Renal pelvis (tissue), 4 donors: ENCODE measurements around the gene PLCH2. TPM values are rescaled to one million over a fixed set of nuclear protein-coding genes. Genes with fewer than 3 reads are reported as not detected.
A peak's percentile ranks its signal among the peaks of the same experiment; 100 is the strongest.

Experiments used
- DNase-seq: peaks from one replicate; pipeline ENCODE4 v3.0.0-alpha.2; 2013
- polyA plus RNA-seq, 3 donors: library from polyadenylated mRNA; unstranded; fragments of 120-200 nt; gene quantifications; one replicate each; pipeline ENCODE4 v1.2.1, GENCODE V29; 2013; ENCODE audit not compliant: insufficient read length in 3 of 3

The PLCH2 gene
- polyA plus RNA-seq, 3 donors: 1.5 to 1.8 (median 1.7) TPM

DNA sequence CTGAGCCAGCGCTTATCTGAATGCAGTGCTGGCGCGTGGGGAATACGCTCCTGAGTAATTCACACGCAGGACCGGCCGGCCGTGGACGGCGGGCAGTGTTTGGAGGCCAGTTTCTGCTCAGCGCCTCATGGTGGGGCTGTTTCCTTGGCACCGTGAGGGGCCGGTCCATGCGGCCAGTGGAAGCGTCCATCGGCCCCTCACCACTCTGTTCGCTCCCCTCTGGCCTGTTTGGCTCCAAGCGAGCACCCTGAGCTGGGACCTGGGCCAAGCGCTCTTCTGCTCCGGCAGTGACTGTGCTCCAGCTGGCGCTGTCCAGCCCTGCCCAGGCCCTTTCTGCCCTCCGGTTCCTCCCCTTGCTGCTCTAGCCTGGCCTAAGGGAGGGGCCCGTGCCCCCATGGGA is 16.3 kb upstream of the PLCH2 start:
- DNase-seq: no peak

DNA sequence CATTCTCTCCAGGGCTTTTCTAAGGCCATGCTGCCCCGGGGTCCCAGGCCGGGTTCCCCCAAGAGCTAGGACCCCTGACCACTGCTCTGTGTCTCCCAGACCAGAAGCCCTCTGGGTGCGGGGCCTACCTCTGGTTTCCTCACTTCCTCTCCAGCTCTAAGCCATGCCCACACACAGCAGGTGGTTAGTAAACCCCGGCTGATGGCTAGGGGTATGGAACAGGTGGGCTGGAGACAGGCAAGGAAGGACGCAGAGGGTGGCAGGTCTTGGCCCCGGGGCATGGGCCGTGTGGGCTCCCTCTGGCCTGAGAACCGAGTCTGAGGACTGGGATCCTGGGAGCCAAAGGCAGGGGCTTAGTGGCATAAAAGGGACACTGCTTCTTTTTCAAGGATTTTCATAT is 15.9 kb upstream of the PLCH2 start:
- DNase-seq: no peak

DNA sequence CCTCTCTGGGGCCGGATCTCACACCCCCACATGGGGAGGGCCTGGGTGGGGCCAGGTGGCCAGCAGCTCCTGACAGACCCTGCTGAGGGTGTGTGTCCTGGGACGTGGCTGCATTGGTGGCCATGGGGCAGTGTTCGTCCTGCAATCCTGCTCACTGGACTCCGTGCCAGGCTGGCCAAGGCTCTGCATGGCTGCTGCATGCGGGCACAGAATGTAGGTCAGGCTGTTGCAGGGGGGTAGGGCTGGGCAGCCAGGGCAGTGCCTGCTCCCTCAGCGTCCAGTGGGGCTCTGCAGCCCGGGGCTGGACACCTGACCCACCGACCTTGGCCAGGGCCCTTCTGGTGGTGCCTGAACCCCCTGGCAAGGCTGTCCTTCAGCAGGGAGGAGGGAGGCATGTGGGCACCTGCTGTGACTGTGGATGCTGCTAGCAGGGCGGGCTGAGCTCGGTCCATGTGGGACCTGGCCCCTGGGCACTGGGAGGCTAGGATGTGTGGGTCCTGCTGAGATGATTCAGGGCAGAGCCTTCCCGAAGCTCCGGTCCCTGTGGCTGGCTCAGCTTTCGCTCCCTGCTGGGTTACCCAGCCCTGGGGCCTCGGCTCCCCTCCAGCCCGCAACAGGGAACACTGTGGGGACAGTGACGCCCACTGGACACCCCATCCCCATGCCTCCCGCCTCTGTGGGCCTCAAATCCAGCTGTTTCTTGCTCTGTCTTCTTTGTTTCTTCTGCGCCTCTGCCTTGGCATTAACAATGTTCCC is 14.9 kb upstream of the PLCH2 start:
- no peak for DNase-seq

DNA sequence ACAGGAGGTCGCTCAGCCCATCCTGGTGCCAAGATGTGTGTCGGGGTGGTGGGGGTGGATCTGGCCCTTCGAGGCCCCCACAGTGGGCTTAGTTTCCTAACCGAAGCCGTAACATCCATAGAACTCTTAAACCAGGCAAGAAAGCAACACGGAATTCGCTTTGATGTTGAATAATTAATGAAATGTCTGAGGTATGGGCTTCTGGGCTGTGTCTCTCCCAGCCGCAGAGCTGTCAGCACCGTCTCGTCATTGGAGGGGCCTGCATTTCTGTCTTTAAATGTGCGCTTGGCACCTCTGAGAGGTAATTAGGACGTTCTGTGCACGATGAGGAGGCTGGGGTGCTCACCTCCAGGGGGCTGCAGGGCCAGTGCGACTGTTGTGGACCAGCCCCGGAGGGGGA is 13.3 kb upstream of the PLCH2 start:
- no peak for DNase-seq

DNA sequence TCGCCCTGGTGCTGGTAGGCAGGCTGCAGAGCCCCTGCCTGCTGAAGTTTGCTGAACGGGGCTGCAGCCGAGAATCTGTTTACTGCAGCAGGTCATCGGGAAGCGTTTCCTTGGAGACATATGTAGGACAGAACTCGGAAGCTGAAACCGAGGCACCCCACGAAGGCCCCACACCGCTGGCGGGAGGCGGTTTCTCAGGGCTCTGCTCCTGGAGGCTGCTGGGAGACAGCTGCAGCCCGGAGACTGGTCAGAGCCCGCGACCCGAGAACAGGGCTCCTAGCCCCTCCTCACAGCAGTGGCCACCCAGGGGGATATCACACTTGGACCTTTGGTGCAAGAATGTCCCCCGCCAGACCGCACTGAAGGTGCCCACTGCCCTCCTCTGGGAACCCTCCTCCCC is 12.7 kb upstream of the PLCH2 start:
- DNase-seq: no peak

DNA sequence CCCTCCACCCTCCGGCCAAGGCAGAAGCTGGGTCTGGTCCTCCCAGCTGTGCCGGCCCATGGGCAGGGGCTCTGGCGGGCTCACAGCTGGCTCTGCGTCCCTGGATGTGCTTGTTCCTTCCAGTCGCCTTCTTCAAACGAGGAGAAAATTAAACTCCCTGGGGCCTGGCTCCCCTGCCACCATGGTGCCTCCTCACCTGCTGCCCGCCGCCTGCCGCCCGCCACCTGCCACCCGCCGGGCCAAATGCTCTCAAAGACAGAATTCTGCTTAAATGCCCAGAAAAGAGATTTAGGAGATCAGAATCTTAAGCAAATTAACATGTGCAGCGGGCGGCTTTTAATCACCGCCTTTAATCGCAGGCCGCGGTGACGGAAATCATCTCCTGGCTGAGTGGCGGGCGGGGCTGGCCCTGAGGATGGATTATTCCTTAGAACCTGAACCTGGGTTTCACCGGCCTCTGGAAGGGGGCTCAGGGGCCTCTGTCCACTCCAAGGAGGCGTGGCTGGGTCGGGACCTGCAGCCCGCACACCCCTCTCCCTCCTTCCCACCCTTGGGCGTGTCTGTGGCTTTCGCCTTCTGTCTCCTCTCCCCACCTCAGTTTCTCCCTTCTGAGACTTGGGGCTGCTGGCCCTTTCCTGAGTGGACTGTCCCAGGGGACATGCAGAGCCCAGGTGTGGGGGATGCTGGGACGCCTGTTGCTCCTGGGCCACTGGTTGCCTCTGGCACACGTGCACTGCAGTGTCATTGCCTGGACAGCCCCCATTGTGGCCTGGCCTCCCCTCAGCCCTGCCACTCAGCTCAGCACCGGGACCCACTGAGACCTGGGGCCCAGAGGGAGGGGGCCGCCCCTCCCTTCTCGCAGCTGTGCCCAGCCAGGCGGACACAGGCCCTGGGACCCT is 10.5 kb upstream of the PLCH2 start:
- DNase-seq: no peak

DNA sequence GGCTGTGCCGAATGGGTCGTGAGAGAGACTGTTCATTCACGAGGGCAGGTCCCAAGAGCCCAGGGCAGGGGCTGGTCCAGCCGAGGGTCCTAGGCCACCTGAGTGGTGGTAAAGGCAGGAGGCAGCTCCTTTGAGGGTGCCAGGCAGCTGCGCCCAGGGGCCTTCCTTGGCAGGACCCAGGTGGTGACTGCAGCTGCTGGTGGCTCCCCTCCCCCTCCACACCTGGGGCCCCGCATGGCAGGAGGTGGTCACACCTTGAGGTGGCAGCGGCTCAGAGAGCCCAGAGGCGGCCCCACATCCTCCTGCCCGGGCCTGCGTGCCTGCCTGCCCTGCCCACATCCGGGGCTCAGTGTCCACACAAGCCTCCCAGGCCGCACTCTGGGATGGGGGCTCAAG is 9.8 kb upstream of the PLCH2 start:
- no peak for DNase-seq

DNA sequence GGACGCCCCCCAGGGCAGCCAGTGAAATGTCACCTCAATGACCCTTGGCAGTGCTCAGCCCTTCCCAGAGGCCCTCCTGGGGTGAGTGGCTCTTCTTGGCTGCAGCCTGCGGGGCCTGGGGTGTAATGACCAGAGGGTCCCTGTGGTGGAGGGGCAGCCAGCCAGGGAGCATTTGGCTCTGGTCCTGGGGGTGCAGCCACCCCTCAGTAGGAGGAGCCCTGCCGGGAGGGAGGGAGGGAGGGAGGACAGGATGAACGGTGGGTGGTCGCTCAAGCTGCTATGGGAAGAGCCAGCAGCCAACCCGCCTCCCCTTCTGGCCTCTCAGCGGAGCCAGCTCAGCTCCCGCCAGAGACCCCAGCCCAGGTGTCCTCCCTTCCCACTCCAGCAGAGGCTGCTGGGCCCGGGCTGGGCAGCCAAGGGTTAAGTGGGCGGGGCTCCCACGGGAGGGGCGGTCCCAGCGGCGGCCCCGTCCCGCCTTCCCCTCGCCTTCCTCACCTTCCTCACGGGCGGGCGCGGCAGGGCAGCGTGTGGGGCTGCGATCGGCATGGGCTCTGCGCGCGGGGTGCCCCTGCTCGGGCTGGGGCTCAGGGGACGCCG is 9.0 kb upstream of the PLCH2 start:
- no peak for DNase-seq

DNA sequence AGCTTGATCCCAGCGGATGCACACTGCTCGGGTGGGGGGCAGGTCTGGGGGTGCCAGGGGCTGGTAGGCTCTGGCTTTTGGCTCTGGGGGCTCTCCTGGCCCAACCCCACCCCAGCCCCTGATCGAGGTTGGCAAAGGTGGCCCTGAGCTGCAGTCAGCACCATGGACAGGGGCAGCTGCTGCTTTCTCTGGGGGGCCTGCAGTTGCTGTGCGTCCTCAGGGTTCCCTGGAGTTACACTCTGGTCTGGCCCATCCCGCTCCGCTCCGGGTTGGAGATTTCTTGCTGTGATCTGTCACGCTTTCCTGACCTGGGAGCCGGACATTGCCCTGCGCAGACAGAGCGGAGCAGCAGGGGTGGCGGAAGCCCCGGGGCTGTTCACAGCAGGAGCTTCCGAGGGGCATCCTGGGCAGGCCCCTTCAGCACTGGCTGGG is 8.0 kb upstream of the PLCH2 start:
- peak; percentile 75 for DNase-seq

DNA sequence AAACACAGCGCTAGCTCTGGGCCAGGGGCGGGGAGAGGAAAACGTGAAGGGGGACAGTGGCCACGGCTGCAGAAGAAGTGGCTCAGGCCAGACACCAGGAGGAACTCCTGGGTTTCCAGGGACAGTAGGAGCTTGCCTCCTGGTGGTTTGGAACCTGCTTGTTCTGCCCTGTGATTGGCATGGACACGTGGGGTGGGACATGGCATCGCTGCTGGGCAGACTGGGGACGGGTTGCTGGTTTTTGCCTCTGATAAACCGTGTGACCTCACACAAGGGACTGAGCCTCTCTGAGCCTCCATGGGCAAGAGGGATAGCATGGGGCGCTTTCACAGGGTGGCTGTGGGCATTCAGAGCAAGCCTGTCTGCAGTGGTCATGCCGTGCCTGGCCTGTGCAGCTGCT is 7.5 kb upstream of the PLCH2 start:
- no peak for DNase-seq

DNA sequence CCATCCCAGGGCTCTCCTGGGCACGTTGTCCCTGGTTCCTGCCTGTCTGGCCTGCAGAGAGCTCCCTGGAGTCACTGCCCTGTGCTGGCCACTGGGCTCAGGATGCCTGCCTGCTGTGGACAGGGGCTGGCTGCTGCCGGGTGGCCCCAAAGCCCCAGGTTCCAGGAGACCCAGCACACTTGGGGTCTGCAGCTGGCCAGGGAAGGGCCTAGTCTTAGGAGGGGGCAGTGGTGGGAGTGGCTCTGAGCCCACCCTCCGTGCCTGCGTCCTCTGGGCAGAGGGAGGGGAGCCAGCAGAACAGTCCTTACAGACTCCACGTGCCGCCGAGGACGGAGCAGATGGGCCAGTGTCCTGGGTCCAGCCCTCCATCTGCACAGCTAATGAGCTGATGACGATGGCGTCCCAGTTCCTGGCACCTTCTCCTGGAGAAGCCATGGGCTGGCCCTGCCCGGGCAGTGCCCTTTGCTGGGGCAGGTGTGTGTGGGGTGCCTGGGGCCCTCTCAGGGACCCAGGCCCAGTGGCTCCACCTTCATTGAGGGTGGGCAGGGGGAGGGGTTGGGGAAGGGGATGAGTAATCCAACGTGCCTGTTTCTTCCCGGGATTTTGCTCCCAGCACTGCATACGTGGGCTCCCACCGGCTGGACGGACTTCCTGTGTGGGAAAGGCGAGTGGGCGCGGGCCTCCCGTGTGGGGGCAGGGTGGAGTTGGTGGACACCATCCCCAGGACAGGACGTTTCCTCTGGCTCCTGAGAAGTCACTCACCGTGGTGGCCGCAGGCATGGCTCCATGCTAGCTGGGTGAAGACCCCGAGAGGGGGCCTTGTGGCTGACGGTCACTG is 6.8 kb upstream of the PLCH2 start:
- DNase-seq: no peak

DNA sequence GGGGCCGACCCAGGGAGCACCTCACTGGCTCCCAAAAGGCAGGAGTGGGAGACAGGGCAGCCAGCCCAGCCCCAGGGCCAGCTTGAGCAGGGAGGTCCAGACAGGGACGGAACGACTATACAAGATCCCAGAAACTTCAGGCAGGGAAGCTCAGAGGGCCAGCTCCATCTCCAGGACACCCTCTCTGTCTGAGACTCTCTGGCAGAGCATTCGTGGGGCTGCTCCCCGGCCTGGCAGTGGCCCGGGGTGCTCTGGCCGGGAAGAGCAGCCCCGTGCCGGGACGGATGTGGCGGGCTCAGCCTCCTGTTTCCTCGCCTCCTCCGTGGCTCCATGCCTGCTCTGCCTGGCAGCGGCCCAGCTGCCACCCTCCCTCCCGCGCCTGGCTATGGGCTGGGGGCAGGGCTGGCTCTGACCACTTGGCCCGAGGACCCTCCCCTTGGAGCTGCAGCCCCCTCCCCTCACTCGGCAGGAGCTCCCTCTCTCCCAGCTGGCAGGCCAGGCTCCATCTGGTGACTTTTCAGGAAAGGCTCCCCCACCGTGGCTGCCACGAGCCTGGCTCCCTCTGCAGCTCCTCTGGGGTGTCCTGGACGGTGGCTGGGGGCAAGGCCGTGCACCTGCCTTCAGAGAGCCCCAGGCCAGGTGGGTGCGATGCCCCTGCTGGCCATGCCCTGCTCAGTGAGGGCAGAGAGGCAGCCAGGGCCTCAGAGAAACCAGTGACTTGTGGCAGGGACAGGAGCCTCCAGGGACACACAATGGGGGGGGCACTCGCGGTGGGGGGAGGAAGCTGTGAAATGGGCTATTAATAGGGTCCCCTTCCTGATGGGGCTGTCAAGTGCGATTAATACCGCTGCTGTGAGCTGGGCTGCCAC is 5.6 kb upstream of the PLCH2 start:
- DNase-seq: no peak

DNA sequence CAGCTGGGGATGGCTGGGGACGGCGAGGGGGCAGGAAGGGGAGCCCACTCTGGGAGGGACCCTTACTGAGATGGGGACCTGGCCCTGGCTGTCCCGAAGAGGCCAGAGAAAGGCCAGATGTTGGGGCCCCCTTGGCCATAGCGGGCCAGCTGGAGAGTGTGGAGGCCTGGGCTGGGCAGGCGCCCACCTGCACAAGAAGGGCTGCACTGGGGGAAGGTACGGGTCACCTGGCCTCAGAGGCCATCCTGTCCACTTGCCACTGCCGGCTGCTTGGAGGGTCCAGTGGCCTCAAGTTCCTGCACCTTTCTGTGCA is 5.0 kb upstream of the PLCH2 start:
- no peak for DNase-seq

DNA sequence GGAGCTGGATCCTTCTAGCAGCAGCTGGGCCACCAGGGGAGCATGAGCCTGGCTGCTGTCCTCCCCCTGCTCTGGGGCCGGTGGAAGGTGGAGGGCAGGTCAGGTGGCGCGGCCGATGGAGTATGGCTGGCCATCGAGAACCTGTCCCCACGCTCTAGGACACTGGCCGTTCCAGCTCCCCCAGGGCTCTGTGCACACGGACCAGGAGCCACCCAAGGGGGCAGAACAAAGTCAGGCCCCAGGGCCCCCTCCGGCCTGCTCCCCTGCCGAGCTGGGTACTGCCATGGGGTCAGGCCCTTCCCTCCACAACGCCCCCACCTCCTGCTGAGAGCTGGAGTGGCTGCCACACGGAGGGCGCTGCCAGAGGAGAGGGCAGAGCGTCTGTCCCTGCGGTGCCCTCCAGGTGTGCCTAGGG is 4.5 kb upstream of the PLCH2 start:
- DNase-seq: no peak

DNA sequence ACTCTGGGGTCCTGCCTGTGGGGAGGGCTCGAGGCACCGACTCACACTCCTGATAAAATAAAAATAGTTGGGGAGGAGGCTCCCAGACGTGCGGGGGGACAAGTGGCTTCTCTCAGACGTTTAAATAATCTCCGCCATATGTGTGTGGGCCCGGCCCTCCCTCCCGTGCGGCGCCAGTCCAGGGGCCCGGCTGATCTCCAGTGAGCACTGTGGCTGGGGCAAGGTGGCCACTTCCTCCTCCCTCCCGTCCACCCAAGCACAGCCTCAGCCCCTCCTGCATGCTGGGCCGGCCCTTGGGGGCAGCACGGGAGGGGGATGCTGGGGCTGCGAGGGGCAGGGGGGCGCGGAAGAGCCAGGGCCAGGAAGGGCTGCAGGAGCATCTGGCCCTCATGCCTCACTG is 4.0 kb upstream of the PLCH2 start:
- no peak for DNase-seq

DNA sequence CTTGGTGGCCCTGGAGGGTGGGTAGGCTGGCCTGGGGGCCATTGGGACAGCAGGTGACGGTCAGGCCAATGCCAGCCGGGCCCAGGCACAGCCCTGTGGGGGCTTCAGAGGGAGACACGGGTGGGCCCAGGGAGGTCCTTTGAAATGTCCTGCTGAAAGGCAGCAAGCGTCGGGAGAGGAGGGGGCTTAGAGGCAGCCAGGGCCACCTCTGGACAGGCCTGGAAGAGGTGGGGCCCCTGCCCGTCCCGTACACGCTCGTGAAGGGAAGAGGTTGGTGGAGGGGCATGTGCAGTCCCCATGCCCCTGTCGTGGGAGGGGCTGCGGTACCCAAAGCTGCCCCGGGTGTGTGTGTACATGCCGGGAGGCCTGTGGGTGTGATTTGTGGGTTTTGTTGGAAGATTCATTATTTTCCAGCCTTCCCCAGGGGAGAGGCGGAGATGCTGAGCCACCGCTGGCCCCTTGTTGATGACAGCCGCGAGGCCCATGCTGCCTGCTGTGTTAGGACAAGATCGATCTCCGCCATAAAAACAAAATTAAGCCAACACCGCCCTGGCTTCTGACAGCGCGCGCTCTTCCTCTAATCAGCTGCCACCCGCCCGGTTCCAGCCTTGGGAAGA is 3.4 kb upstream of the PLCH2 start:
- DNase-seq: no peak

DNA sequence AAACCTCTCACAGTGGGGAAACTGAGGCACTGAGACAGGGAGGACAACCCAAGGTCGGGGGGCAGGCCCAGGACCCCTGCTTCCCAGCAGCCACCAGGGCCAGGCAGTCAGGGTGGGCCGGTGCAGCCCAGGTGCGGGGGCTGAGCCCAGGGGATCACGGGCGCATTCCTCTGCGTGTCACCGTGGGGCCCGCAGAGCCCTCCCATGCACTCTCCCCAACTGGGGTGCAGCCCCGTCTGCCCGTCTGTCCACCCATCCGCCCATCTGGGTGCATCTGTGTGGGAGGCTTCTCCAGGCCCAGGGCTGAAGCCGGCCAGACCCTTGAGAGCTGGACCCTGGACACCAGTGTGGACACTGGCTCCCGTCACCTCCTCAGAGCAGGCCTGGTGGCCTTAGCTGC is 2.9 kb upstream of the PLCH2 start:
- no peak for DNase-seq

DNA sequence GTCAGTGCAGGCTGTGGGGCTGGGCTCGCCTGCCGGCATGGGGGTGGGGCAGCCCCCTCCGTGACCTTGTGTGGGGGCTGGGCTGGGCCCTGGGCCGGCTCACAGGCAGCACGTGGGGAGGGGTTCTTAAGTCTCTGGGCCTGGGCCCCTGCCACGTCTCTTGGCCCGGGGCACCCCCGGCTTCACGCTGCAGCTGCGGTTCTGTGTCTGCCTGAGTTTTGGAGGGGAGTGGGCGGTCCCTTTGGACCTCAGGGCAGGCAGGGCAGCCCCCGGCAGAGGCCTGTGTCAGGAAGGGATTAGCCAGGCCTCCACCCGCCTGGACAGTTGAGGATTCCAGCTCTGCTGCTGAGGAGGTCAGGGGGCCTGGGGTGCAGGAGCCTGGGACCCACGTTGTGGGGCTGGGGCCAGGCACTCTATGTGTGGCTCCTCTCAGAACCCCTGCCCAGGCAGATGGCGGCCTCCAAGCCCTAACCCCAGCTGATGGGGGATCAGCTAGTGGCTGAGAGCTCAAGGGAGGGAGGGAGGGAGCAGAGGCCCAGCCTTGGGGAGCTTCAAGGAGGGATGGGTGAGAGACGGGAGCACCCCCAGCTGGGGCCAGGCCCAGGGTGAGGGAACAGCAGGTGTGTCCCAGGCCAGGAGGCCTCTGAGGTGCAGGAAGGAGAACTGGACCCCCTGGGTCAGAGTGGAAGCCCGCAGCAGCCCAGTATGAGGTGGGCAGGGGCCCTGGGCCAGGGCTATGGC is 1.8 kb upstream of the PLCH2 start:
- DNase-seq: no peak

DNA sequence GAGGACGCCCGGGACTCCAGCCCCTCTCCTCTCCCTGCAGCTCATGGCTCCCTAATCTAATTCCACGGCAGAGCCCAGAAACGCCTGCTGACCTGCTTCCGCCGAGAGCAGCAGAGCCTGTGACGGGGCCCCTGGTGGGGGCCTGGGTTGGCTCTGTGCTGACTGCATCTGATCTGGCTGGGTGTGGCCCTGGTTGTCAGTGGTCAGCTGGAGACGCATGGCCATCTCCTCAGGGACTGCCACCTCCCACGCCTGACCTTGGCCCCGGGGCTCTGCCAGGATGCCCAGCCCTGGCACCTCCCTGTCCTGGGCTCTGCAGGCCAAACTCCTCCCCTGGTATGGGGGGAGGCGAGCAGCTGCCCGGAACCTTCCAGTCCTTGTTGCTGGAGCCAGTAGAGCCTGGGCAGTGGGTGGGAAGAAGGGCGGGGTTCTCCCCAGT is 1.1 kb upstream of the PLCH2 start:
- DNase-seq: no peak

DNA sequence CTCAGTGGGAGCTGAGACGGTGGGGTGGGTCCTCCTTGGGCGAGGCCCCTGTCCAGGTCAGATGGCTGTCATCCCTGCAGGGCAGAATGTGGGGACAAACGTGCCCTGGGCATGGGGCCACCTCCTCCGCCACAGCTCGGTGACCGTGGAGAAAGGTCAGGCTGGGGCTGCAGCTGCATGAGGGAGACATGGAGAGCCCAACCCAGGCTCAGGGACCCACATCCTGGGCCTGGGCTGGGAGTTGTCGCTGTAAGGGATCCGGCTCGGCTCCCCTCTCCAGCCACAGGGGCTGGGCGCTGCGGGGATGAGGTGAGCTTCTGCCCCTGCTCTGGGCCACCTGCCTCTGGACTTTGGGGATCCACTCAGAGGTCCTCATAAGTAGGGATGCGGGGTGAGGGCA is 518 bp upstream of the PLCH2 start:
- no peak for DNase-seq
